A549 (cell line): ENCODE results near the gene PHACTR4. TPM values are rescaled to one million over a fixed set of nuclear protein-coding genes. Genes with fewer than 3 reads are reported as not detected.
A peak's percentile ranks its signal among the peaks of the same experiment; 100 is the strongest.

Experiments
- ATAC-seq, 2 experiments: fragments of 200-7000 bp in 1 of 2; fragments of >200 bp in 1 of 2; cut with Nextera tagmentation in 1 of 2; cut with Tn5 transposase in 1 of 2; 3 replicates each; pipeline versions ENCODE4 v1.8.0 to v1.9.1; 2018 to 2020; ENCODE audit warnings: mild to moderate bottlenecking in 1 of 2, moderate library complexity in 1 of 2
- CTCF ChIA-PET: fragments of 300-600 bp; sonication (Branson Sonifier 250); formaldehyde crosslinking; extraction: SDS; loops from one replicate; lab custom pipeline; 2021; ENCODE audit warnings: antibody characterized with exemption, inconsistent platforms; lab: Yijun Ruan, JAX
- POLR2A ChIA-PET: fragments of 350-600 bp; formaldehyde crosslinking; extraction: SDS; loops from one replicate; lab custom pipeline; 2021; ENCODE audit warnings: antibody characterized with exemption, inconsistent platforms; lab: Yijun Ruan, JAX
- DNase-seq, 2 experiments: peaks; one replicate each; pipeline versions ENCODE4 v3.0.0 to v3.0.0-alpha.2; 2011 to 2016; ENCODE audit warnings: low read depth in 1 of 2, low spot score in 1 of 2
- FAIRE-seq: peaks from 2 replicates; lab custom pipeline; 2011; peaks lifted over from hg19 to GRCh38; lab: Jason Lieb, UNC
- H3K27ac ChIP-seq, 2 experiments: fragments of >200 bp; sonication (Bioruptor Twin); formaldehyde crosslinking; 3 replicates each; pipeline ENCODE4 v1.5.1; 2016 to 2017
- H3K4me1 ChIP-seq: fragments of >200 bp; sonication (Bioruptor Twin); formaldehyde crosslinking; 3 replicates; pipeline ENCODE4 v1.6.1; 2016
- H3K4me2 ChIP-seq: fragments of >200 bp; sonication (Bioruptor Twin); formaldehyde crosslinking; 3 replicates; pipeline ENCODE4 v1.6.1; 2016
- H3K4me3 ChIP-seq: fragments of >200 bp; sonication (Bioruptor Twin); formaldehyde crosslinking; 3 replicates; pipeline ENCODE4 v1.5.1; 2016
- H3K9me3 ChIP-seq: fragments of >200 bp; sonication (Bioruptor Twin); formaldehyde crosslinking; 3 replicates; pipeline ENCODE4 v1.6.1; 2016
- BHLHE40 ChIP-seq: IDR thresholded peaks from 2 replicates; pipeline ENCODE4 v1.6.1; 2012; ENCODE audit warnings: low read depth, low read length, inconsistent platforms
- CEBPB ChIP-seq, 2 experiments: fragments of >200 bp in 1 of 2; sonication (Bioruptor Twin) in 1 of 2; formaldehyde crosslinking in 1 of 2; IDR thresholded peaks; 2 replicates each; pipeline ENCODE4 v1.6.1; 2012 to 2016
- CHD2 ChIP-seq: fragments of 150-350 bp; IDR thresholded peaks from 2 replicates; pipeline ENCODE4 v1.6.1; 2014; ENCODE audit warnings: low read length; ENCODE audit not compliant: partially characterized antibody
- EHF ChIP-seq: fragments of 250-450 bp; sonication (Bioruptor Pico); IDR thresholded peaks from 2 replicates; pipeline ENCODE4 v1.5.0; 2020; ENCODE audit warnings: mild to moderate bottlenecking
- EP300 ChIP-seq, 2 experiments: fragments of >200 bp; sonication (Bioruptor Twin); formaldehyde crosslinking; IDR thresholded peaks; 2 replicates in 1 of 2; 3 replicates in 1 of 2; pipeline ENCODE4 v1.6.1; 2016 to 2017
- ESRRA ChIP-seq: fragments of 150-350 bp; IDR thresholded peaks from 2 replicates; pipeline ENCODE4 v1.6.1; 2014; ENCODE audit warnings: mild to moderate bottlenecking, low read length, borderline replicate concordance
- FOSL2 ChIP-seq, 2 experiments: fragments of 450-650 bp in 1 of 2; fragments of >200 bp in 1 of 2; sonication (Bioruptor Twin) in 1 of 2; formaldehyde crosslinking; IDR thresholded peaks; 2 replicates each; pipeline versions ENCODE4 v1.5.0 to v1.6.1; 2016 to 2020; ENCODE audit warnings: mild to moderate bottlenecking in 1 of 2, moderate library complexity in 1 of 2
- FOXS1 ChIP-seq: fragments of 250-450 bp; sonication (Bioruptor Pico); IDR thresholded peaks from 2 replicates; pipeline ENCODE4 v1.5.0; 2020; ENCODE audit warnings: mild to moderate bottlenecking, moderate library complexity
- GATA3 ChIP-seq: IDR thresholded peaks from 2 replicates; pipeline ENCODE4 v1.6.1; 2012; ENCODE audit warnings: borderline replicate concordance
- HEYL ChIP-seq: fragments of 250-450 bp; sonication (Bioruptor Pico); IDR thresholded peaks from 2 replicates; pipeline ENCODE4 v1.8.0; 2021; ENCODE audit warnings: mild to moderate bottlenecking, moderate library complexity
- JUN ChIP-seq, 2 experiments: fragments of >200 bp; sonication (Bioruptor Twin); formaldehyde crosslinking; IDR thresholded peaks; 2 replicates in 1 of 2; 3 replicates in 1 of 2; pipeline ENCODE4 v1.6.1; 2016 to 2017
- KDM1A ChIP-seq: fragments of 200-600 bp; sonication (generic); IDR thresholded peaks from 2 replicates; pipeline ENCODE4 v1.6.1; 2016; ENCODE audit warnings: low read depth, mild to moderate bottlenecking
- KDM5A ChIP-seq: fragments of 200-600 bp; sonication (generic); IDR thresholded peaks from 2 replicates; pipeline ENCODE4 v1.6.1; 2016; ENCODE audit warnings: antibody characterized with exemption, mild to moderate bottlenecking
- MAFK ChIP-seq: fragments of 450-650 bp; IDR thresholded peaks from 2 replicates; pipeline ENCODE4 v1.6.1; 2014; ENCODE audit not compliant: partially characterized antibody
- MYC ChIP-seq: IDR thresholded peaks from 2 replicates; pipeline ENCODE4 v1.6.1; 2012; ENCODE audit warnings: mild to moderate bottlenecking, inconsistent platforms, low read length, improper control_type of control experiment, borderline replicate concordance
- NR3C1 ChIP-seq: fragments of >200 bp; sonication (Bioruptor Twin); formaldehyde crosslinking; IDR thresholded peaks from 3 replicates; pipeline ENCODE4 v1.6.1; 2017
- POLR2A ChIP-seq: IDR thresholded peaks from 2 replicates; pipeline ENCODE4 v1.6.1; 2012; ENCODE audit warnings: mild to moderate bottlenecking, low read length
- RAD21 ChIP-seq, 2 experiments: fragments of >200 bp in 1 of 2; sonication (Bioruptor Twin) in 1 of 2; formaldehyde crosslinking in 1 of 2; IDR thresholded peaks in 1 of 2; conservative IDR thresholded peaks in 1 of 2; 2 replicates in 1 of 2; 3 replicates in 1 of 2; pipeline ENCODE4 v1.6.1; 2012 to 2018; ENCODE audit warnings: inconsistent platforms in 1 of 2
- RFX5 ChIP-seq: fragments of 450-650 bp; IDR thresholded peaks from 2 replicates; pipeline ENCODE4 v1.7.1; 2014; ENCODE audit warnings: antibody characterized with exemption, mild to moderate bottlenecking, moderate library complexity
- SMC3 ChIP-seq: fragments of >200 bp; sonication (Bioruptor Twin); formaldehyde crosslinking; IDR thresholded peaks from 3 replicates; pipeline ENCODE4 v1.6.1; 2018; ENCODE audit warnings: inconsistent platforms
- TFCP2L1 ChIP-seq: fragments of 250-450 bp; sonication (Bioruptor Pico); IDR thresholded peaks from 2 replicates; pipeline ENCODE4 v1.5.0; 2021; ENCODE audit warnings: mild to moderate bottlenecking
- TP53 ChIP-seq: fragments of 250-450 bp; sonication (Bioruptor Pico); IDR thresholded peaks from 2 replicates; pipeline ENCODE4 v1.5.0; 2021; ENCODE audit warnings: mild to moderate bottlenecking, moderate library complexity
- WGBS: methylation state at CpG from one replicate; pipeline ENCODE4 v1.1.6; 2017; ENCODE audit errors: missing lambda C conversion rate; 5-methylcytosine and 5-hydroxymethylcytosine counted together
- polyA plus RNA-seq, 4 experiments: library from polyadenylated mRNA; depleted of rRNA in 3 of 4; stranded (reverse); fragments of >200 nt; fragmentation: RNase III in 1 of 4; extraction: RNeasy Plus Mini Kit Qiagen cat#74134 plus additional on column Dnase treatment in 1 of 4; gene quantifications; 2 replicates in 3 of 4; 3 replicates in 1 of 4; pipeline ENCODE4 v1.2.3, GENCODE V29; 2011 to 2017
- TF ChIP-seq, protein P1 (sequence below): fragments of 250-450 bp; sonication (Bioruptor Pico); IDR thresholded peaks from 2 replicates; pipeline ENCODE4 v1.5.0; 2021; ENCODE audit warnings: mild to moderate bottlenecking, moderate library complexity, borderline replicate concordance
- TF ChIP-seq, protein P2 (sequence below): fragments of 450-650 bp; IDR thresholded peaks from 2 replicates; pipeline ENCODE4 v1.6.1; 2014; ENCODE audit warnings: antibody characterized with exemption
- TF ChIP-seq, protein P3 (sequence below): fragments of 200-600 bp; sonication (generic); IDR thresholded peaks from 2 replicates; pipeline ENCODE4 v1.6.1; 2016; ENCODE audit warnings: antibody characterized with exemption, mild to moderate bottlenecking, moderate library complexity
- TF ChIP-seq, protein P4 (sequence below): IDR thresholded peaks from 2 replicates; pipeline ENCODE4 v1.6.1; 2012
- TF ChIP-seq, protein P5 (sequence below): fragments of >200 bp; sonication (Bioruptor Twin); formaldehyde crosslinking; IDR thresholded peaks from 3 replicates; pipeline ENCODE4 v1.5.1; 2016
- TF ChIP-seq, protein P6 (sequence below): fragments of >200 bp; sonication (Bioruptor Twin); formaldehyde crosslinking; IDR thresholded peaks from 3 replicates; pipeline ENCODE4 v1.6.1; 2016
- TF ChIP-seq, protein P7 (sequence below): fragments of 150-350 bp; IDR thresholded peaks from 2 replicates; pipeline ENCODE4 v1.6.1; 2014; ENCODE audit warnings: low read depth, mild to moderate bottlenecking, low read length

PHACTR4 gene
- polyA plus RNA-seq, 2 of the 4 experiments (the other 2 are of a cell fraction) = 17.4 to 25.0 TPM

DNA sequence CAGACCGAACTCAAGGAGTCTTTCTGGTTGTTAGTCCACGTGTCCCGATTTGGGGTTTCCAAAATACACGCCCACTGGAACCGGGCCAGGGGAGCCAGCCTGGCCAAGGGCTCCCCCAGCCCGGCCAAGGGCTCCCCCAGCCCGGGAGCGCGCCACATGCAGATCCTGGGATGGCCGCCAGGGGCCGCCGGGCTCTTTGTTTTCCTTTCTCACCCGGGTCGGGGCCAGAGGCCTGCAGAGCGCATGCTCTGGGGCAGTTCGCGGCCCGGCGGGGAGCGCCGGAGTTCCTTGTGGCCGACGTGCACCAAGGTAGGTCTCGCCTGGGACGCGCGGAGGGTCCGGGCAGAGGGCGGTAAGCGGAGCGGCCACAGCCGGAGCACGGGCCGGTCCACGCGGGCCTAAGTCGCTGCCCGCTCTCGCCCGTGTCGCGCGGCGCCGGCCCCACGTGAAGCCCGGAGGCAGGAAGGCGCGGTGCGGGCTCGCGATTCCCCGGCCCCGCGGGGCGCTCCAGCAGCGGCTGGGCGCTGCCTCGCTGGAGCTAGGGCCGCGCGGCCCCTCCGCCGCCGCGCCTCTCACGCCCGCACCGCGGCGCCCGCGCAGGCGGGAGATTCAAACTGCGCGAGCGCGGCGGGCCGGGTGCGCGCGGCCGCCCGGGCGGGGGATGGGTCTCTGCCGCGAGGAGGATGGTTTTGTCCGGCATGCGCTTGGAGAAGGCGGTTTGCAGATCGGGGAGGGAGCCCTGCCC lies 148.6 kb downstream of the PHACTR4 start:
- H3K4me2 ChIP-seq = peak overlapping the region; percentile 91
- no peaks in the 10 kb centered on the region for H3K9me3 ChIP-seq
- FAIRE-seq (no peak), ATAC-seq (peak; percentile 56 to 61), DNase-seq (peak; percentile 73 to 86)
- peaks cover 40% of the 10 kb centered on the region for H3K4me1 ChIP-seq
- H3K4me3 ChIP-seq = peak overlapping the region; percentile 79
- 4% methylated on average over 6 of the region's 92 CpGs for WGBS
- CTCF ChIA-PET = interaction anchor here (0.7 to 5.8 kb wide), 14 partner anchors 14 to 356 kb away, joined by 3 to 48 read pairs (median 3); no protein-coding TSS in a partner anchor
- POLR2A ChIA-PET = interaction anchor here (0.6 to 3.0 kb wide), 3 partner anchors 35 to 85 kb away, joined by 3 to 19 read pairs (median 4); partner anchors contain the start of gene TRNAU1AP
- peak overlapping the region; percentile 95 to 97 for H3K27ac ChIP-seq
- TF ChIP-seq RFX5 (no peak), ESRRA (no peak), EHF (CRISPR knock-in tag) (no peak), SMC3 (peak; percentile 69), FOXS1 (CRISPR knock-in tag) (no peak), FOSL2 (IDR thresholded peaks at IDR 0.05) (no peak), FOSL2 (CRISPR knock-in tag; IDR thresholded peaks at IDR 0.05) (no peak), EP300 (IDR thresholded peaks at IDR 0.05) (no peak), MYC (peak; percentile 1; the same call in 1 of the 2 replicates), TFCP2L1 (CRISPR knock-in tag) (peak; percentile 48; the same call in 1 of the 2 replicates), BHLHE40 (no peak), POLR2A (peak; percentile 62), CEBPB (IDR thresholded peaks at IDR 0.05) (no peak), MAFK (no peak), HEYL (CRISPR knock-in tag) (no peak), GATA3 (0 out of 2 replicates have a peak, but pooled peaks have one; percentile 18), TP53 (CRISPR knock-in tag) (no peak; the same call in 1 of the 2 replicates), NR3C1 (no peak), KDM1A (no peak), JUN (IDR thresholded peaks at IDR 0.05) (peak in 1 of 2 experiments; percentile 81; a peak in 4 of 5 replicates), RAD21 (conservative IDR thresholded peaks at IDR 0.05 in 1 of 2, IDR thresholded peaks at IDR 0.05 in 1 of 2) (peak; percentile 63 to 74), CHD2 (no peak), KDM5A (no peak)
- TF ChIP-seq, protein P1, sequence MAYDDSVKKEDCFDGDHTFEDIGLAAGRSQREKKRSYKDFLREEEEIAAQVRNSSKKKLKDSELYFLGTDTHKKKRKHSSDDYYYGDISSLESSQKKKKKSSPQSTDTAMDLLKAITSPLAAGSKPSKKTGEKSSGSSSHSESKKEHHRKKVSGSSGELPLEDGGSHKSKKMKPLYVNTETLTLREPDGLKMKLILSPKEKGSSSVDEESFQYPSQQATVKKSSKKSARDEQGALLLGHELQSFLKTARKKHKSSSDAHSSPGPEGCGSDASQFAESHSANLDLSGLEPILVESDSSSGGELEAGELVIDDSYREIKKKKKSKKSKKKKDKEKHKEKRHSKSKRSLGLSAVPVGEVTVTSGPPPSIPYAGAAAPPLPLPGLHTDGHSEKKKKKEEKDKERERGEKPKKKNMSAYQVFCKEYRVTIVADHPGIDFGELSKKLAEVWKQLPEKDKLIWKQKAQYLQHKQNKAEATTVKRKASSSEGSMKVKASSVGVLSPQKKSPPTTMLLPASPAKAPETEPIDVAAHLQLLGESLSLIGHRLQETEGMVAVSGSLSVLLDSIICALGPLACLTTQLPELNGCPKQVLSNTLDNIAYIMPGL (CRISPR knock-in tag) = peak; percentile 73; the same call in 1 of the 2 replicates
- TF ChIP-seq, protein P2, sequence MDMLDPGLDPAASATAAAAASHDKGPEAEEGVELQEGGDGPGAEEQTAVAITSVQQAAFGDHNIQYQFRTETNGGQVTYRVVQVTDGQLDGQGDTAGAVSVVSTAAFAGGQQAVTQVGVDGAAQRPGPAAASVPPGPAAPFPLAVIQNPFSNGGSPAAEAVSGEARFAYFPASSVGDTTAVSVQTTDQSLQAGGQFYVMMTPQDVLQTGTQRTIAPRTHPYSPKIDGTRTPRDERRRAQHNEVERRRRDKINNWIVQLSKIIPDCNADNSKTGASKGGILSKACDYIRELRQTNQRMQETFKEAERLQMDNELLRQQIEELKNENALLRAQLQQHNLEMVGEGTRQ = no peak
- TF ChIP-seq, protein P3, sequence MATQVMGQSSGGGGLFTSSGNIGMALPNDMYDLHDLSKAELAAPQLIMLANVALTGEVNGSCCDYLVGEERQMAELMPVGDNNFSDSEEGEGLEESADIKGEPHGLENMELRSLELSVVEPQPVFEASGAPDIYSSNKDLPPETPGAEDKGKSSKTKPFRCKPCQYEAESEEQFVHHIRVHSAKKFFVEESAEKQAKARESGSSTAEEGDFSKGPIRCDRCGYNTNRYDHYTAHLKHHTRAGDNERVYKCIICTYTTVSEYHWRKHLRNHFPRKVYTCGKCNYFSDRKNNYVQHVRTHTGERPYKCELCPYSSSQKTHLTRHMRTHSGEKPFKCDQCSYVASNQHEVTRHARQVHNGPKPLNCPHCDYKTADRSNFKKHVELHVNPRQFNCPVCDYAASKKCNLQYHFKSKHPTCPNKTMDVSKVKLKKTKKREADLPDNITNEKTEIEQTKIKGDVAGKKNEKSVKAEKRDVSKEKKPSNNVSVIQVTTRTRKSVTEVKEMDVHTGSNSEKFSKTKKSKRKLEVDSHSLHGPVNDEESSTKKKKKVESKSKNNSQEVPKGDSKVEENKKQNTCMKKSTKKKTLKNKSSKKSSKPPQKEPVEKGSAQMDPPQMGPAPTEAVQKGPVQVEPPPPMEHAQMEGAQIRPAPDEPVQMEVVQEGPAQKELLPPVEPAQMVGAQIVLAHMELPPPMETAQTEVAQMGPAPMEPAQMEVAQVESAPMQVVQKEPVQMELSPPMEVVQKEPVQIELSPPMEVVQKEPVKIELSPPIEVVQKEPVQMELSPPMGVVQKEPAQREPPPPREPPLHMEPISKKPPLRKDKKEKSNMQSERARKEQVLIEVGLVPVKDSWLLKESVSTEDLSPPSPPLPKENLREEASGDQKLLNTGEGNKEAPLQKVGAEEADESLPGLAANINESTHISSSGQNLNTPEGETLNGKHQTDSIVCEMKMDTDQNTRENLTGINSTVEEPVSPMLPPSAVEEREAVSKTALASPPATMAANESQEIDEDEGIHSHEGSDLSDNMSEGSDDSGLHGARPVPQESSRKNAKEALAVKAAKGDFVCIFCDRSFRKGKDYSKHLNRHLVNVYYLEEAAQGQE = no peak
- TF ChIP-seq, protein P4, sequence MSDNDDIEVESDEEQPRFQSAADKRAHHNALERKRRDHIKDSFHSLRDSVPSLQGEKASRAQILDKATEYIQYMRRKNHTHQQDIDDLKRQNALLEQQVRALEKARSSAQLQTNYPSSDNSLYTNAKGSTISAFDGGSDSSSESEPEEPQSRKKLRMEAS = no peak; the same call in 1 of the 2 replicates
- TF ChIP-seq, protein P5, sequence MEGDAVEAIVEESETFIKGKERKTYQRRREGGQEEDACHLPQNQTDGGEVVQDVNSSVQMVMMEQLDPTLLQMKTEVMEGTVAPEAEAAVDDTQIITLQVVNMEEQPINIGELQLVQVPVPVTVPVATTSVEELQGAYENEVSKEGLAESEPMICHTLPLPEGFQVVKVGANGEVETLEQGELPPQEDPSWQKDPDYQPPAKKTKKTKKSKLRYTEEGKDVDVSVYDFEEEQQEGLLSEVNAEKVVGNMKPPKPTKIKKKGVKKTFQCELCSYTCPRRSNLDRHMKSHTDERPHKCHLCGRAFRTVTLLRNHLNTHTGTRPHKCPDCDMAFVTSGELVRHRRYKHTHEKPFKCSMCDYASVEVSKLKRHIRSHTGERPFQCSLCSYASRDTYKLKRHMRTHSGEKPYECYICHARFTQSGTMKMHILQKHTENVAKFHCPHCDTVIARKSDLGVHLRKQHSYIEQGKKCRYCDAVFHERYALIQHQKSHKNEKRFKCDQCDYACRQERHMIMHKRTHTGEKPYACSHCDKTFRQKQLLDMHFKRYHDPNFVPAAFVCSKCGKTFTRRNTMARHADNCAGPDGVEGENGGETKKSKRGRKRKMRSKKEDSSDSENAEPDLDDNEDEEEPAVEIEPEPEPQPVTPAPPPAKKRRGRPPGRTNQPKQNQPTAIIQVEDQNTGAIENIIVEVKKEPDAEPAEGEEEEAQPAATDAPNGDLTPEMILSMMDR = peak; percentile 76
- TF ChIP-seq, protein P6, sequence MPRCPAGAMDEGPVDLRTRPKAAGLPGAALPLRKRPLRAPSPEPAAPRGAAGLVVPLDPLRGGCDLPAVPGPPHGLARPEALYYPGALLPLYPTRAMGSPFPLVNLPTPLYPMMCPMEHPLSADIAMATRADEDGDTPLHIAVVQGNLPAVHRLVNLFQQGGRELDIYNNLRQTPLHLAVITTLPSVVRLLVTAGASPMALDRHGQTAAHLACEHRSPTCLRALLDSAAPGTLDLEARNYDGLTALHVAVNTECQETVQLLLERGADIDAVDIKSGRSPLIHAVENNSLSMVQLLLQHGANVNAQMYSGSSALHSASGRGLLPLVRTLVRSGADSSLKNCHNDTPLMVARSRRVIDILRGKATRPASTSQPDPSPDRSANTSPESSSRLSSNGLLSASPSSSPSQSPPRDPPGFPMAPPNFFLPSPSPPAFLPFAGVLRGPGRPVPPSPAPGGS = peak; percentile 62; the same call in 1 of the 3 replicates
- TF ChIP-seq, protein P7, sequence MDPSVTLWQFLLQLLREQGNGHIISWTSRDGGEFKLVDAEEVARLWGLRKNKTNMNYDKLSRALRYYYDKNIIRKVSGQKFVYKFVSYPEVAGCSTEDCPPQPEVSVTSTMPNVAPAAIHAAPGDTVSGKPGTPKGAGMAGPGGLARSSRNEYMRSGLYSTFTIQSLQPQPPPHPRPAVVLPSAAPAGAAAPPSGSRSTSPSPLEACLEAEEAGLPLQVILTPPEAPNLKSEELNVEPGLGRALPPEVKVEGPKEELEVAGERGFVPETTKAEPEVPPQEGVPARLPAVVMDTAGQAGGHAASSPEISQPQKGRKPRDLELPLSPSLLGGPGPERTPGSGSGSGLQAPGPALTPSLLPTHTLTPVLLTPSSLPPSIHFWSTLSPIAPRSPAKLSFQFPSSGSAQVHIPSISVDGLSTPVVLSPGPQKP = no peak
